HG03460 (cell line): ENCODE measurements around the gene PCBP3.
"Not testable (repeated sequence)": the region's sequence is repeated elsewhere in the genome, so short reads cannot be mapped to it uniquely, and the experiment has no call there.

Experiments
- ATAC-seq: cut with Tn5 transposase; IDR thresholded peaks from one replicate; pipeline ENCODE4 v1.9.1; 2021; ENCODE audit not compliant: unreplicated experiment

Gene PCBP3

GRCh38 chr21:45634511-45635183 lies 8.9 kb upstream of the PCBP3 start:
- no peak for ATAC-seq

DNA sequence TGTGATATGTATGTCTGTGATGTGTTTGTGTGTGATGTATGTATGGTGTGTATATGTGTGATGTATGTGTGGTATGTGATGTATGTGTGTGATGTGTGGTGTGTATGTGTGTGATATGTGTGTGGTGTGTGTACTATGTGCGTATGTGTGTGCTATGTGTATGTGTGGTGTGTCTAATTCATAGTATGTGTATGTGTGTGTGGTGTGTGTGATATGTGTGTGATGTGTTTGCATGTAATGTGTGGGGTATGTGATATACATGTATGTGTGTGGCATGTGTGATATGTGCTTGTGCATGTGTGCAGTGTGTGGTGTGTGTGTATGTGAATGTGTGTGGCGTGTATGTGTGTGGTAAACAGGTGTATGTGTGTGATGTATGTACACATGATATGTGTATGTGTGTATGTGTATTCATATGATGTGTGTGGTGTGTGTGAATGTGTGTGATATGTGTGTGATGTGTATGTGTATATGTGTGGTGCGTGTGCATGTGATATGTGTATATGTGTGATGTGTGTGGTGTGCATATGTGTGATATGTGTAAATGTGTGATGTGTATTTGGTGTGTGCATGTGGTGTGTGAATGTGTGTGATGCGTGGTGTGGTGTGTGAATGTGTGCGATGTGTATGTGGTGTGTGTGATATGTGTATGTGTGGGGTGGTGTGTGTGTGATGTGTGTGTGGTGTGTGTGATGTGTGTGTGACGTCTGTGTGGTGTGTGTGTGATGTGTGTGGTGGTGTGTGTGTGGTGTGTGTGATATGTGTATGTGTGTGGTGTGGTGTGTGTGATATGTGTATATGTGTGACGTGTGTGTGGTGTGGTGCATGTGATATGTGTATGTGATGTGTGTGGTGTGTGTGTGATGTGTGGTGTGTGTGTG lies 8.0 kb upstream of the PCBP3 start:
- ATAC-seq = no peak

- no peak for ATAC-seq
These were observed 7.1 kb upstream of the PCBP3 start for GRCh38 chr21:45636459-45636858.

DNA sequence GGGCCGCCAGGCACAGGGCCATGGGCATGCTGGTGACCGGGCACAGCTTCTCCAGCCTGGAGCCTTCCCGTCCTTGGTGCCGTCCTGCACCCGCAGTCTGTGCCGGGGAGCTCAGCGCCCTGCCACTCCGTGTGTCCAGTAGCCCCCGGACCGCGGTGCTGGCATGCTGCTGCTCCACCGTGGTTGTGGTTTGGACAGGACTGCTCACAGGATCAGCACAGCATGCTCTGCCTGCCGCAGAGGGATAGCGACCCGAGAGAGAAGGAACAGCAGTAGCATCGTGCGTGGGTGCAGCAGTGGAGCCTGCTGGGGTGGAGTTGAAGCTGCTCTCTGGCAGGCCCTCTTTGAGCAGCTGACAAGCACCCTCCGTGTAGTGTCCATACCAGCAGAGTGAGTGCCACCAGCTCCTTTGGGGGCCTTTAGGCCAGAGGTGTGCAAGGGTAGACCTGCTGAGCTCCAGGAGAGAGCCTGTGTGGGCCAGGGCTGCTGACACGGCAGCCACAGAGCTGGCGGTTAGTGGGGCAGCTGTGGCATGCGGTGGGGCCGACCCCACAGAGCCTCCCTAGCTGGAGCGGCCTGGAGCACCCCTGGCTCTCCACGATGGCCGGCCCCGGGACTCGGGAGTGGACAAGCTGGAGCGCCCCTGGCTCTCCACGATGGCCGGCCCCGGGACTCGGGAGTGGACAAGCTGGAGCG lies 6.4 kb upstream of the PCBP3 start:
- ATAC-seq = no peak

DNA sequence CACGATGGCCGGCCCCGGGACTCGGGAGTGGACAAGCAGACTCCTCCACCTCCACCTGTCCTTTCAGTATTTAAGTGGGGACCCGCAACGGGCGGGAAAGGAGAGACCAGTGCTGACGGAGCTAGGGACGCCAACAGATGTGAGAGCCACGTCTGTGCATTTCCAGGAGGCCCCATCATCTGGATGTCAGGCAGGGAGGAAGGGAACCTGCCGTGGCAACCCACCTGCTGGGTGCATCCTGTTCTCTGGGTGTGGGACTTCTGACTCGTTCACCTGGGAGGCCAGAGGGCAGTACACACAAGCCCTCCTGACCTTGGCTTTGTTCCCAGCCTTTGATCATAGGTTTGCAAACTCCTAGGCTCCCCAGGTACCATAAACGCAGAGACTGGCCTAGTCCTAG lies 5.6 kb upstream of the PCBP3 start:
- ATAC-seq = no peak

- ATAC-seq = no peak
These were observed 4.8 kb upstream of the PCBP3 start for GRCh38 chr21:45638707-45639106.

- ATAC-seq = no peak
These were observed 4.1 kb upstream of the PCBP3 start for GRCh38 chr21:45639206-45640000.

GRCh38 chr21:45640001-45640887 lies 3.3 kb upstream of the PCBP3 start:
- no peak for ATAC-seq

DNA sequence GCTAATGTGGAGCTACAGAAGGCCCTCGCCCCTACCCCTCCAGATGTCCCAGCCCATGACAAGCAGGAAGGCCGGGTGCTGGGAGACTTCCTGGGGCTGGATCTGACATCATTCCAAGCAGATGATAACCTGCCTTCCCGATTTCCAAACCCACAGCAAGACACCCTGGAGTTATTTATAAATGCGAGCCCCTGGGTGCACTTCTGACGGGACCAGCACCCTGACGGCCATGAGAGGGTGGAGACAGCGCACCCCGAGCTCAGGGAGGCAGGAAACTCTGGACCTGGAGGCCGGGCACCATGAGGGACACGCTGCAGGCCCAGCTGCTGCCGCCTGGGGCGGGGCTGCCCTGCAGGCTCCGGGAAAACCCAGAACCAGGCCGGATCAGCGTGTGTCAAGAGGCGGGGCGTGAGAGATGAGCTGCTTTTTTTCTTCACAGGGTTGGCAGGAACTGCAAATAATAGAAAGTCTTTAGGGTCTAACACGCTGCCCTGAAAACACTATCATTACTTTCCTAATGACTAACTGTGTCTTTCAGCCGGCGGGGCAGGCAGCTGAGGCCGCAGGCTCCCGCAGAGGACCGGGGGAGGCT lies 2.5 kb upstream of the PCBP3 start:
- ATAC-seq = no peak

GRCh38 chr21:45641480-45642035 lies 2.0 kb upstream of the PCBP3 start:
- ATAC-seq = no peak

DNA sequence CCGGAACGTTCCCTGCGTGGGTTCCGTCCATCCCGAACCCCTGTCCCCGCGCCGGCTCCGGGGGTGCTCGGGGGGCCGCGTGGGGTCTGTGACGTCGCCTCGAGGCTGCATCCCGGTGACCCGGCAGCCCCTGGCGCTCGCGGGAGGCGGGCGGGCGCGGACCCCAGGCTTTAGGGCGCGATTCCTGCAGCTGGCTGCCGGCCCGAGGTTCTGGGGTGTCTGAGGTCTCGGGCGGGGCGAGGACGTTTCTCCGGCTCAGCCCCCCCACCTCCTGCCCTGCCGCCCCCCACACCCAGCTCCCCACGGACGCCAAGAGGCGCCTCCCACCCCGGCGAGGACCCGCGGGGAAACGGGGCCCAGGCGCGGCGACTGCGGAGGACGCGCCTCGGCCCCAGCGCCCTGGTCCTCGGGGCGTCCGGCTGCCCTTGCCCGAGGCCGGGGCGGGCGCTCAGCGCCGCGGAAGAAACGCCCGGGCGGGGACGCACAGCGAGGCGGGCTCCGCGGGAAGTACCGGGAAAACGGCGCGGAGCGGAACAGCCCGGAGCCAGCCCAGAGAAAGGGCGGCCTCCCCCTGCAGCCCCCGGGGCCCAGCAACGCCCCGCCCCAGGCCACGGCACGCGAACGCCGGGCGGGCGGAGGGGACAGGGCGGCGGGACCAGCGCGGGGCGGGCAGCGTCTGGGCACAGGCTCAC lies 1.3 kb upstream of the PCBP3 start:
- no peak for ATAC-seq

GRCh38 chr21:45644041-45644906 lies 749 bp downstream of the PCBP3 start:
- no peak for ATAC-seq

GRCh38 chr21:45651921-45652320 lies 8.4 kb downstream of the PCBP3 start:
- no peak for ATAC-seq

DNA sequence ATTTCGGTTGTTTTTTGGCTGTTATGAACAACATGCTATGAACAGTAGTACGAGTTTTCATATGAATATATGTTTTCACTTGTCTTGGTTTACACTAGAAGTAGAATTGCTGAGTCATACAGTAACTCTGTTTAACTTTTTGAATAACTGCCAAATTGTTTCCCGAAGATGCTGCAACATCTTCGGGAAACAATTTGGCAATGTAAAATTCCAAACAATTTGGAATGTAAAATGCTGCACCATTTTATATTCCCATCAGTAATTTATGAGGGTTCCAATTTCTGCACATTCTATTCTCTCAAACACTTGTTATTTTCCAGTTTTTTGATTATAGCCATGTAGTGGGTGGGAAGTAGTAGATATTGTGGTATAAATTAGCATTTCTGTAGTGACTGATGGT lies 11.6 kb downstream of the PCBP3 start:
- ATAC-seq = no peak

- ATAC-seq = not testable (repeated sequence)
These were observed 12.6 kb downstream of the PCBP3 start for GRCh38 chr21:45656114-45656513.

GRCh38 chr21:45661913-45662622 lies 18.5 kb downstream of the PCBP3 start:
- ATAC-seq = not testable (repeated sequence)

DNA sequence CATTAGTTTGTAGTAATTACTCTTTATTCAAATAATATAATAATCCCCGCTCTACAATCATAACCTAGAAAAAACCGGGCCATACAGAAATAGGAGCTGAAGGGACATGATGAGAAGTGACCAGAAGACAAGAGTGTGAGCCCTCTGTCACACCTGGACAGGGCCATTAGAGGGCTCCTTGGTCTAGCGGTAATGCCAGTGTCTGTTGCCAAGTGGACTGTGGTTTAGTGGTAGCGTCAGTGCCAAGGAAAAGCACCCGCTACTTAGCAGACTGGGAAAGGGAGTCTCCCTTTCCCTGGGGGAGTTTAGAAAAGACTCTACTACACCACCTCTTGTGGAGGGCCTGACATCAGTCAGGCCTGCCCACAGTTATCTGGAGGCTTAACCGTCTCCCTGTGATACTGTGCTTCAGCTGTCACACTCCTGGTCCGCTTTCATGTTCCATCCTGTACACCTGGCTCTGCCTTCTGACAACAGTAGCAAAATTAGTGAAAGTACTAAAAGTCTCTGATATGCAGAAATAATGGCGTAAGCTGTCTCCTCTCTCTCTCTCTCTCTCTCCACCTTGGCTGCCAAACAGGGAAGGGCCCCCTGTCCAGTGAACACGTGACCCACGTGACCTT lies 19.2 kb downstream of the PCBP3 start:
- not testable (repeated sequence) for ATAC-seq
